Stimulated activated CD4-positive, alpha-beta T cell treated with anti-CD3 and anti-CD28 coated beads, TNF-alpha, amount 100 ng/mL, for 1 hour (primary cell): ENCODE measurements around the gene STEAP3.
"Not testable (repeated sequence)": the region's sequence is repeated elsewhere in the genome, so short reads cannot be mapped to it uniquely, and the experiment has no call there.

ENCODE experiments used
- DNase-seq, 3 donors: peaks; one replicate each; pipeline ENCODE4 v3.0.0-alpha.2; 2020; ENCODE audit warnings: low read depth in 3 of 3, low spot score in 1 of 3

The STEAP3 gene

DNA sequence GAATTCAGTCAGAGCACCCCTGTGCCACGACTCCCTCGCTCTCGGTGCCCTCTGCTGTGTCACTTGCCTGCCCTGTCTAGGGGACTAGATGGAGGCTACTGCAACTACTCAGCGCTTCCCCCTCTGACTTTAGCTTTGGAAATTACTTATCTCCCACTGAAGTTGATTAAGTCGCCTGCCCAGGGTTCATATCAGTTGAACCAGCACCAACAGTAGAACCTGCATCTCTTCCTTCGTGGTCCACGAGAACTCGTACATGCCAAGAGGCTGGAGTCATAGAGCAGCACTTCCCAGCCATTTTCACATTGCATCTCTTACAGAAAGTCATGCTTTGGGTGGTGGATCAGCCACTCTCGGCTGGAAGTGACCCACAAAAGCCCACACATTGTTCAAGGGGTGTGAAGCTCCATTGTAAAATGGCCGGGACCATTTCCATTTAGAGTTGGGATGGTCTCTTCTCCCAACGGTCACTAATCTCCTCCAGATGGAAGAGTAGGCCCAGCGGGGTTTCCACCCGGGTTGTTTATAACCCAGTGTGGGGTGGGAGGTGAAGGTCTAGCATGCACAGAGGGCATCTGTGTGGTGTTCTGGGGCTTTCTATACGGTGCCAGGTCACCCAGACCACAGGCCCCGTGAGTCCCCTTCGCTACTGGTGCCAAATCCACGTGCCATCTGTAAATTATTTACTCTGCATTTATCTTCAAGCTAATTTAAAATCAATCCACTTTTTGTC lies 38.0 kb downstream of the STEAP3 start:
- no peak for DNase-seq

DNA sequence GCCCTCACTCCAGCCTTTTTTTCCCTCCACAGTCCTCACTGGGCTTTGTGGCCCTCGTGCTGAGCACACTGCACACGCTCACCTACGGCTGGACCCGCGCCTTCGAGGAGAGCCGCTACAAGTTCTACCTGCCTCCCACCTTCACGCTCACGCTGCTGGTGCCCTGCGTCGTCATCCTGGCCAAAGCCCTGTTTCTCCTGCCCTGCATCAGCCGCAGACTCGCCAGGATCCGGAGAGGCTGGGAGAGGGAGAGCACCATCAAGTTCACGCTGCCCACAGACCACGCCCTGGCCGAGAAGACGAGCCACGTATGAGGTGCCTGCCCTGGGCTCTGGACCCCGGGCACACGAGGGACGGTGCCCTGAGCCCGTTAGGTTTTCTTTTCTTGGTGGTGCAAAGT lies 39.4 kb downstream of the STEAP3 start:
- DNase-seq, result no peak

DNA sequence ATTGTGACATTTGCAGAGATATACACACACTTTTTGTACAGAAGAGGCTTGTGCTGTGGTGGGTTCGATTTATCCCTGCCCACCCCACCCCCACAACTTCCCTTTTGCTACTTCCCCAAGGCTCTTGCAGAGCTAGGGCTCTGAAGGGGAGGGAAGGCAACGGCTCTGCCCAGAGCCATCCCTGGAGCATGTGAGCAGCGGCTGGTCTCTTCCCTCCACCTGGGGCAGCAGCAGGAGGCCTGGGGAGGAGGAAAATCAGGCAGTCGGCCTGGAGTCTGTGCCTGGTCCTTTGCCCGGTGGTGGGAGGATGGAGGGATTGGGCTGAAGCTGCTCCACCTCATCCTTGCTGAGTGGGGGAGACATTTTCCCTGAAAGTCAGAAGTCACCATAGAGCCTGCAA lies 40.0 kb downstream of the STEAP3 start:
- no peak for DNase-seq

DNA sequence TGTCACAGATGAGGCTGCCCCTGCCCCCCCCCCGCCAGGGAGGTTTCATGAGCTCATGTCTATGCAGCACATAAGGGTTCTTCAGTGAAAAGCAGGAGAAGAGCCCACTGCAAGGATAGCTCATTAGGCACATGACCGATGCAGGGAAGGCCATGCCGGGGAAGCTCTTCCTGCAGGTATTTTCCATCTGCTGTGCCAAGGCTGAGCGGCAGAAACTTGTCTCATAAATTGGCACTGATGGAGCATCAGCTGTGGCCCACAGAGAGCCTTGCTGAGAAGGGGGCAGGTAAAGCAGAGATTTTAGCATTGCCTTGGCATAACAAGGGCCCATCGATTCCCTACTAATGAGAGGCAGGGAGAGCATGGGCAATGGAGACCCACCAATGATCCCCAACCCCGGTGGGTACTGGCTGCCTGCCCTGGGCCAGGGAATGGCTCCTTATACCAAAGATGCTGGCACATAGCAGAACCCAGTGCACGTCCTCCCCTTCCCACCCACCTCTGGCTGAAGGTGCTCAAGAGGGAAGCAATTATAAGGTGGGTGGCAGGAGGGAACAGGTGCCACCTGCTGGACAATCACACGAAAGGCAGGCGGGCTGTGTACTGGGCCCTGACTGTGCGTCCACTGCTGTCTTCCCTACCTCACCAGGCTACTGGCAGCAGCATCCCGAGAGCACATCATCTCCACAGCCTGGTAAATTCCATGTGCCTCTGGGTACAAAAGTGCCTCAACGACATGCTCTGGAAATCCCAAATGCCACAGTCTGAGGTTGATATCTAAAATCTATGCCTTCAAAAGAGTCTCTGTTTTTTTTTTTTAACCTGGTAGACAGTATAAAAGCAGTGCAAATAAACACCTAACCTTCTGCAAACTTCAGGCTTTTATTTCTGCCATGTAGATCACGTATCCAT lies 41.4 kb downstream of the STEAP3 start:
- DNase-seq, result no peak

DNA sequence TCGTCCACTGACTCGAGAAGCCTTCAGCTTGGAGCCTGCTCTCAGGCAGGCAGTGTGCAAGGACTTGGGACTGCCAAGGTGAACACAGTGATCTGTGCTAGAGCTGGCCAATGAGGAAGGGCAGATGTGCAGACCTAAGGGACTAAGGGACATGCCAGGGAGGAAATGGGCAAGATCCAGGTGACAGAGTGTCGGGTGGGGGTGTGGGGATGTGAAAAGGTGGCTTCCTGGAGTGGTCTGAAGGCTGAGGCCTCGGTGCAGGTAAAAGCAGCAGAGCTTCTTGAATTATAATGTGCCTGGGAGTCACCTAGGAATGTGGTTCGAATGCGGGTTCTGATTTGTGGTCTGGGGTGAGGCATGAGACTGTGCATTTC lies 42.0 kb downstream of the STEAP3 start:
- DNase-seq, result no peak

DNA sequence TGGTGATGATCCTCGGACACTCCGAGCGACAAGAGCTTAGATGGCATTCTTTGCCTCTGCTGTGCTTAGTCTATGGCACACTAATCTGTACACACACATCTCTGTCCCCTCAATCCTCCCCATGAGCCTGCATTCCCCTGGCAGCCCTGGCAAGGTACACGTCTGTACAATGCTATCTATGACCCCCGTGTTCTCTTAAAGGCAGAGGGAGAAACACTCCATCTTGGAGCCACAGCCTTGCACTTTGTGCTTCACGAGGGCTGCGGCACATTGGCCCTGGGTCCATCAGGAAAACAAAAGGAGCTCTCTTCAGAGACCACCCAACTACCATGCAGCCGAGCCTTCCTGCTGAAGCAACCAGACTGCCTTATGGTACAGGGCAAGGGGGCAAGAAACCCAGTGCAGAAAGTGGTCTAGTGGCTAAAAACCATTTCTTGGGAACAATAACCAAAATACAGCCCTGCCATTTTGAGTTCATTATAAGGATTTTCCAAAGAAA lies 42.5 kb downstream of the STEAP3 start:
- no peak for DNase-seq

DNA sequence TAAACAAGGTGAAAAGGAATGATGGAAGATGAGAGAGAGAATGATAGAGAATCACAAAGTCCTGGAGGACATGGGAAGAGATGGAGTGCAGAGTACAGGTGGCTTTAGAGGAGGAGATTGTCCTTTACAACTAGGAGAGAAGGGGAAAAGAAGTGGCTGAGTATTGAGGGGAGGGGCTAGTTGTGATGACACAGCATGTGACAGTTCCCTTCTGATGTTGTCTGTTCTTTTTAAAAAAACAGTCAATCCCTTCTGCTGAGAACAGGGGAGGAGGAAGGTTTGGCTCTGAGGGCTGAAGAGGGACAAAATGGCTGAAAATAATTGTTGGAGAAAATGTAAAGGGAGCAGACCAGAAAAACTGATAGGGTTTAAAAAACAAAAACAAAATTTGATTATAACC lies 44.0 kb downstream of the STEAP3 start:
- DNase-seq, result no peak

DNA sequence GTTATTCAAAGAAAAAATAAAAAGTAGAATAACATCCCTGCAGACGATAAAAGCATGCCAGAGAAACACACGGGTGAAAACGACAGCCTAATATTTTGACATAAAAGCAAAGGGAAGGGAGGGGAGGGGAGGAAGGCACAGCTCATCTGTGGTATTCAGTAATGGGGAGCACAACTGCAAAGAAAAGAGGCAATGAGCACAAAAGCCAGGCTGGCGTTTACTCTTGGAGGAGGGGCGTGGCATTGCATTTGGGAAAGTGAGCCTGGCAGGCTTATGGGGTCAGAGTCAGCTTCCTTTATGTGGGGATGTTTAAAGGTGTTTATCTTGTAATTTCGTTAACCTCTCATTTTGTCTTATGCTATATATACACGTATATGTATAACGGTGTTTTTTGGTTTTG lies 53.2 kb downstream of the STEAP3 start:
- no peak for DNase-seq

DNA sequence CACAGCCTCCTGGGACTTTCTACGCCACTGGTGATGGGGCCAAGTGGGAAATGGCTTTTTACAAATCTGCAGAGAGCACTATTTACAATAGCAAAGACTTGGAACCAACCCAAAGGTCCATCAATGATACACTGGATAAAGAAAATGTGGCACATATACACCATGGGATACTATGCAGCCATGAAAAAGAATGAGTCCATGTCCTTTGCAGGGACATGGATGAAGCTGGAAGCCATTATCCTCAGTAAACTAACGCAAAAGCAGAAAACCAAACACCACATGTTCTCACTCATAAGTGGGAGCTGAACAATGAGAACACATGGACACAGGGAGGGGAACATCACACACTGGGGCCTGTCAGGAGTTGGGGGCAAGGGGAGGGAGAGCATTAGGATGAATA lies 54.8 kb downstream of the STEAP3 start:
- not testable (repeated sequence) for DNase-seq

DNA sequence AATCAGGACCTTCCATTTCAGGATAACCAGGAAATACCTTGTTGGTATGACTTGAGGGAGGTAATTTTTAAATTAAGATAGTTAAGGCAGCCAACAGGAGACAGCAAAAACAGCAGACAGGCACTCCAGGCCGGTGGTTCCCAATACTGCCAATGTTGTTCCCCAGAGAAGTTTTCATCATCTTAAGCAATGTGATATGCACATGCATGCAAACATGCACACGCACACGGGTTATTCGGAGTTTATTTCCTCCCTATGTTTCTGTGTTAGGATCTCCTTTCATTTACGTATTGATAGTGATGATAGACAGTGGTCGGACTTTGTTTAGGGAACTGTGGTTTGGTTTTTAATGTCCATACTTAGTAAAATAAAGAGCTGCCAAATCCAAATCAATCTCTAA lies 55.3 kb downstream of the STEAP3 start:
- DNase-seq, result no peak

DNA sequence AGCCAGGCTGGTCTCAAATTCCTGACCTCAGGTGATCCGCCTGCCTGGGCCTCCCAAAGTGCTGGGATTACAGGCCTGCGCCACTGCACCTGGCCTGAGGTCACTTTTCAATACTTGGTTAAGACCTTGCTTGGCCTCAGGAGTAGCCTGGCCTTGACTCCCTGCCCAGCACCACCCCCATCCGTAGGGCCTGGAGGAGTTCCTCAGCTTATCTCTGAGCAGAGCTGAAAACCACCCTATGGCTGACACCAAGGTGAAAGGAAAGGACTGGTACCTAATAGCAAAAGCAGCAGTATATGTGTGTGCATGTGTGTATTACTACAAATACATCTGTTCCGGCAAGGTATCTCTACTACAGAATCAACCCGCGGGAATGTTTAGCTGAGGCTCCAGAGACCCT lies 56.0 kb downstream of the STEAP3 start:
- no peak for DNase-seq

DNA sequence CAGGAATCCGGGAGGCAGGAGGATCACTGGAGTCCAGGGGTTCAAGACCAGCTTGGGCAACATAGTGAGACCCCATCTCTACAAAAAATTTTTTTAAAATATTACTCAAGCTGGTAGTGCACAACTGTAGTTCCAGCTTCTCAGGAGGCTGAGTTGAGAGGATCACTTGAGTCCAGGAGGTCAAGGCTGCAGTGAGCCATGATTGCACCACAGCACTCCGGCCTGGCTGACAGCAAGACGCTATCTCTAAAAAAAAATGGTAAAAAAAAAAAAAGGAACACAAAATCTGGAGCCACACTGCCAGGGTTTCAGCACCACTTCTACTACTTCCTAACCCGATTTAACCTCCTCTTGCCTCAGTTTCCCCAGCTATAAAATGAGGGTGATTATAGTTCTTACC lies 57.0 kb downstream of the STEAP3 start:
- no peak for DNase-seq

DNA sequence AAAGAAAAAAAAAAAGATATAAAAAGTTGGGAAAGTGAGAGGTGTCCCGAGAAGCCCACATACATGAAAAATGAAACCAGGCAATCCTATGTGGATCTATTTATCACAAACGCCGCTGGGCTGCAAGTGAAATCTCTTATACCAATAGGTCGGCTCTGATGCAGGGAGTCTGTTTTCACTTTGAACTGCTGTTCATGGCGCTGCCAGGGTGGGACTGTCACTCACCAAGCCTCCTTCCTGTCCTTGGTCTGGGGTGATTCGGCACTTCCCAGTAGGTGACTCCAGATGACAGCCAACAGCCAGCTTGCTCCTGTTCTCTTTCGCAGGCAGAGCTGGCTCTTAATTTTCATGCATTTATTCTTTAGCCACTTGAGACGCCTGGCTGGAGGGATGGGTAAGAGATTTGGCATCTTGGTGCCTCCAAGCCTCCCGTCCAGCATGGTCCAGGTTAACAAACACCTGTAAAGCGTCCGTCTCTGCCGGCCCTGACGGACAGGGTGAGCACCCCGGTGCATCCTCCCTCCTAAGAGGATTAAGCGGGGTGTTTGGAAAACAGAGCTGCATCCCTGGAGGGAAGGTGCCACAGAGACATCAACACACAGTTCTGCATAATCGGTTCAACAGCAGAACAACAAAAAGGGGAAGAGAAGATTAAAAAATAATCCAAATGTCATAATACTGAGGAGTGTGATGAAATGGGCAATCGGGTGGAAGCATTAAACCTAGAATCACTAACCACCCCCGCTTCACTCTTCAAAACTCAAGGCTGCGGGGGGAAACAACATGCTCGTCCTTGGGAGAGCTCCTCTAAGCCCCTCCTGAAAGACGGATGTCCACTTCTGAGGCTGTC lies 58.7 kb downstream of the STEAP3 start:
- no peak for DNase-seq

DNA sequence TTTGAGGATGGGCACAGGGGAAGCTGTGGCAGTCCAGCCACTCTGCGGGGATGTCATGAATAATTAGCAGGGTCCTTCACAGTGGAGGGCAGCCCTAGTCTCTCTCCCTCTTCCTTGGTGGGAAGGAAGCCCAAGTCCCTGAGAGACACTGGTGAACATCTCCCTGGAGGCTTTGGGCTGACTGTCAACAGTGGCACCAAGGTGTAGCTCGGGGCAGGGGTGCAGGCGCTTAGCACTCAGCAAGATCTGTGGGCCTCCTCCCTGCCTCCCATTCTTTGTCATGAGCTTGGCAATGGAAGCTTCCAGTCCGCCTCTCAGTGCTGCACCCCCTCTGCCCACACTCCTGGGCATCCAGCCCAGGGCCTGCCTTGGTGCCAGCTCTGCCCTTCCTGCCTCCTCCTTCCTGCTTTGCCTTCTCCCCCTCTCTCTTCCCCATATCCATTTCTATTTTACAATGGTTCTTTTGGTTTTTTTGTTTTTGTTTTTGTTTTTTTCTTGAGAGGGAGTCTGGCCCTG lies 59.4 kb downstream of the STEAP3 start:
- DNase-seq, result no peak

DNA sequence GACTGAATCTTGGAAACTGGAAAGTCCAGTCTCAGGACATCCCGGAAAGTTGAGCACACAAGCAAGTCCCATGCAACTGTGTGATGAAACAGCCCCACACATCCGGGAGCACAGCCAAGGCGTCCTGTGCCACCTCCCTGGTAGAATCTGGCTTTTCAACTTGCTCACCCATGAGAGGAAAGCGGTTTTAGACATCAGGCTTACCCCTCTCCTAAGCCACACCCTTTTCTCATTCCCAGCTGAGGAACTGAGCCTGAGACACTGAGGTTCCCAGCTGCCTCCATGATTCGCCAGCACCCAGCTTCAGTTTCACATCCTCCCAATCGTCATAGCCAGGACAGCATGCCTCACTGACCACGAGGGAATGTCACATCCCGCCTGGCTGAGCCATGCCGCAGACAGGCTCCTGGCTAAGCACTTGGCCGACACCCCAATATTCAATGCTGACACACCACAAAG lies 60.3 kb downstream of the STEAP3 start:
- no peak for DNase-seq

DNA sequence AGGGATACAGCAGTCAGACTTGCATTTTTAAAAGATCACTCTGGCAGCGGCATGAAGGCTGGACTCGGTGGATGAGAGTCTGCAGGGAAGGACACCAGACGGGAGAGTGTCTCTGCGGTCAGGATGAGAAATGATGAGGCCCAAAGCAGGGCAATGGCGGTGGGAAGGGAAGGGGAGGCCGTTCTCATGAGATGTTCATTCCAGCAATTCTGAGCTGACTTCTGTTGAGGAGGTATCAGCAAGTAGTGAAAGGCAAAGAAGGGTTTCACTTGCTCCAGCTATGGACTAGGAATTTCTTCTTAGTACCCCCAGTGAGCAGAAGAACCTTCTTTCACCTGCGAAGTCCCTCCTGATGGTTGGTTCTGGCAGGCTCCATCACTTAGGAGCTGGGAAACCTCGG lies 63.0 kb downstream of the STEAP3 start:
- no peak for DNase-seq

DNA sequence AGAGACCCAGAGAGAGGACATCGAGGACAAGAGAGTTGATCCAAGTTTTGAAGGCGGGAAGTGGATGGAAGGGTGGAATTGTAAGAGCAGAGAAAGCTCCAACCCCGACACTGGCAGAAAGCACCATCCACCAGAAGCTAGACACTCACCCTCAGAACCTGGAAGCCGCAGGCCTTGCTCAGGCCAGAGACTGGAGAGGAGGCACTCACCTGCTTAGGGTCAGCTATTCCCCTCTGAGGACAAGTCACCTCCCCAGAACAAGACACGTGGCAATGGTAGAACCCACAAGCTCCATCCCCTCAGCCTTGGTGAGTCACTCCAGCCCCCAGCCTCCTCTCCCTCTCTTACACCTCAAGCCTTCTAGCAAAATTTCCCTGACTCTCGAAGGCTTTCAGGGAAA lies 64.9 kb downstream of the STEAP3 start:
- no peak for DNase-seq

DNA sequence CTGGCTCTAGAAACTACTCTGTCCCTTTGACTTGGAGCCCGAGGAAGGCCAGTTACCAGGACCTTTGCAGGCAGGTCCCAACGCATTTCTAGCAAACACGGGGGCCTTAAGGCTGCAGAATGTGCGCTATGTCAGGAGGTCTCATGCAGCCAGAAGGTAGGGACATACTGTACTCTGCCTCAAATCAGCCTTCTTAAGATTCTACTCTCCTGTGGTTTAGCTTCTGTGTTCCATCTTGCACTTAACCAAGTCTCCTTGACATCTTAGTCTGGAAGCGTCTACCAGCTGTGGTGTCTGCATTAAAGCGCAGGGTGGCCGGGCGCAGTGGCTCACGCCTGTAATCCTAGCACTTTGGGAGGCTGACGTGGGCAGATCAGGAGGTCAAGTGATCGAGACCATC lies 65.5 kb downstream of the STEAP3 start:
- DNase-seq, result no peak

DNA sequence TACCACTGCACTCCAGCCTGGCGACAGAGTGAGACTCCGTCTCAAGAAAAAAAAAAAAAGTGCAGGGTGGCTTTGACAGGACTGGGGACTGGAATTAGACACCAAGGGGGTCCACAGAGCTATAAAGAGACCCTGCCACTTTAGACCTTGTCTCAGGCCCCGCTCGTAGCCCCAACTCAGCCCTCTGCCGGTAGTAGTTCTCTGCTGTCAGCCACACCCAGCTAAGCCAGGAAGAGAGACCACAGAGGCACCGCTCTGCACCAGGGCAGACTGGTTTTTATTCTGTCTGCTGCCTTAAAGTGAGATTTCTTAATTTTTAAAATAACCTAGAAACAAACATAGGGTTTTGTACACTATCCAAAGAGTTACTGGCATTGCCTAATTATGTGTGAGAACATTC lies 66.0 kb downstream of the STEAP3 start:
- no peak for DNase-seq

DNA sequence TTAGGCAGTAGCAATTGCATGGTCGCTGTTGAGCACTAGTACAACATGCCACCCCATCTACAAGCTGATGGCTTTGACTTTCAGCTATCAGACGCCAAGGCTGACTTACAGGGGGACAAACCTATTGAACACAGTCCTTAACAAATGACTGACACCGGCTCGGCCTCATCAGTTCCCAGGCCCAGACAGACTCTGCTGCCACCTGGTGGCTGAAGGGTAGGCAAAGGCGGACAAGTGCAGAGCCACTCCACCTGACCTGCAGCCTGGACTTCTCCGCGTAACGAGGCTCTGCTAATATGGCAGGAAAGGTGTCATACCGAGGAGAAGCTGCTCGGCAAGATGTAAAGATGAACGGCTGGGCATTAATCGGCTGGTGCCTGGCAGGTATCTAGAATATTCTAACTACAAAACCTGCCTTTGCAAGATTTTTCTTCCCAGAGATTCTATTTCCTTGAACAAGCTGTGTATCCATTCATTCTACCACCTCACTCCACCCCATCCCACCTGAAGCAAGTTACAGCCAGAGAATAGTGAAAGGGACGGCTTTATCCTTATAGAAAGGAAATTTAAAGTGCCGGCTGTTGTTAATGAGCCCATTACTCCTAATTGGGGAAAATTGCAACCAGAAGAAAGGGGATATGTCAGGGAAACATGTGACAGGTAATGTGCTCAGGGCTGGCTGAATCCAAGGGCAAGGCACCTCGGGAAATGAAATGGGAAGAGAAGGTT lies 67.4 kb downstream of the STEAP3 start:
- DNase-seq, result peak; percentile 33 to 53 (median 49)
